DND-41 (cell line): ENCODE measurements around the gene MACROD1.

Experiments
- ATAC-seq: fragments of 200-7000 bp; cut with Tn5 transposase; 3 replicates; pipeline ENCODE4 v1.9.1; 2021; ENCODE audit warnings: low read depth; ENCODE audit not compliant: insufficient read depth
- DNase-seq: peaks from one replicate; pipeline ENCODE4 v3.0.0-alpha.2; 2020
- H2AFZ ChIP-seq: 2 replicates; pipeline ENCODE4 v1.6.0; 2012; ENCODE audit warnings: low read depth, low read length
- H3K27ac ChIP-seq: 2 replicates; pipeline ENCODE4 v1.5.1; 2012; ENCODE audit warnings: low read length, inconsistent platforms
- H3K27me3 ChIP-seq: fragments of 200-600 bp; sonication (generic); 2 replicates; pipeline ENCODE4 v1.6.0; 2012; ENCODE audit warnings: low read length, mild to moderate bottlenecking, inconsistent platforms; ENCODE audit not compliant: insufficient read depth, poor library complexity
- H3K36me3 ChIP-seq: 2 replicates; pipeline ENCODE4 v1.5.1; 2012; ENCODE audit warnings: low read length, inconsistent platforms; ENCODE audit not compliant: insufficient read depth
- H3K4me1 ChIP-seq: 2 replicates; pipeline ENCODE4 v1.5.1; 2012; ENCODE audit warnings: mild to moderate bottlenecking, low read length; ENCODE audit not compliant: insufficient read depth
- H3K4me2 ChIP-seq: 2 replicates; pipeline ENCODE4 v1.6.0; 2012; ENCODE audit warnings: mild to moderate bottlenecking, moderate library complexity, low read length, inconsistent platforms; ENCODE audit not compliant: insufficient read depth
- H3K4me3 ChIP-seq, 2 experiments: fragments of 200-600 bp in 1 of 2; shearing (Covaris generic) in 1 of 2; 2 replicates each; pipeline ENCODE4 v1.5.1; 2012 to 2016; ENCODE audit warnings: inconsistent platforms in 2 of 2, low read length in 2 of 2, mild to moderate bottlenecking in 2 of 2, low read depth in 1 of 2, moderate library complexity in 1 of 2
- H3K79me2 ChIP-seq: 2 replicates; pipeline ENCODE4 v1.6.0; 2012; ENCODE audit warnings: low read length, inconsistent platforms; ENCODE audit not compliant: insufficient read depth
- H3K9ac ChIP-seq: 2 replicates; pipeline ENCODE4 v1.6.0; 2012; ENCODE audit warnings: low read depth, mild to moderate bottlenecking, inconsistent platforms, low read length, moderate library complexity
- H3K9me3 ChIP-seq: 2 replicates; pipeline ENCODE4 v1.5.1; 2012; ENCODE audit warnings: low read length, moderate library complexity, mild to moderate bottlenecking, inconsistent platforms; ENCODE audit not compliant: insufficient read depth, severe bottlenecking
- H4K20me1 ChIP-seq: 2 replicates; pipeline ENCODE4 v1.6.0; 2012; ENCODE audit warnings: low read length; ENCODE audit not compliant: insufficient read depth
- CTCF ChIP-seq: IDR thresholded peaks from 2 replicates; pipeline ENCODE4 v1.5.1; 2012; ENCODE audit warnings: borderline replicate concordance, low read length, moderate library complexity, mild to moderate bottlenecking; ENCODE audit not compliant: poor library complexity, severe bottlenecking; ENCODE audit errors: extremely low read depth
- EZH2 ChIP-seq: IDR thresholded peaks from 3 replicates; pipeline ENCODE4 v1.6.1; 2012; ENCODE audit warnings: borderline replicate concordance, low read depth, mild to moderate bottlenecking, moderate library complexity, low read length, inconsistent platforms; ENCODE audit not compliant: severe bottlenecking

Gene MACROD1

GRCh38 chr11:64076758-64077157 is 89.2 kb downstream of the MACROD1 start:
- H3K27ac ChIP-seq = no peak overlapping the region
- no peaks in the 10 kb centered on the region for H3K79me2 ChIP-seq
- no peak for DNase-seq
- no peak overlapping the region for H3K4me3 ChIP-seq
- H4K20me1 ChIP-seq = peaks cover 25% of the 10 kb centered on the region
- no peak overlapping the region for H2AFZ ChIP-seq
- no peaks in the 10 kb centered on the region for H3K4me1 ChIP-seq
- no peaks in the 10 kb centered on the region for H3K27me3 ChIP-seq
- H3K9me3 ChIP-seq = no peaks in the 10 kb centered on the region
- no peak overlapping the region for H3K9ac ChIP-seq
- H3K36me3 ChIP-seq = no peaks in the 10 kb centered on the region
- no peak overlapping the region for H3K4me2 ChIP-seq
- no peak for ATAC-seq
- TF ChIP-seq EZH2 (no peak), CTCF (no peak)

GRCh38 chr11:64074239-64074638 is 91.7 kb downstream of the MACROD1 start:
- Histone ChIP-seq H3K9ac (no peak overlapping the region), H3K4me1 (no peaks in the 10 kb centered on the region), H3K27me3 (no peaks in the 10 kb centered on the region), H3K36me3 (no peaks in the 10 kb centered on the region), H3K4me2 (no peak overlapping the region), H4K20me1 (peaks cover 26% of the 10 kb centered on the region), H3K4me3 (no peak overlapping the region), H3K27ac (no peak overlapping the region), H2AFZ (no peak overlapping the region), H3K9me3 (no peaks in the 10 kb centered on the region), H3K79me2 (no peaks in the 10 kb centered on the region)
- DNase-seq = no peak
- TF ChIP-seq CTCF (no peak), EZH2 (no peak)
- no peak for ATAC-seq

GRCh38 chr11:64073542-64073941 is 92.4 kb downstream of the MACROD1 start:
- H4K20me1 ChIP-seq = peaks cover 29% of the 10 kb centered on the region
- no peak overlapping the region for H3K4me3 ChIP-seq
- H3K36me3 ChIP-seq = no peaks in the 10 kb centered on the region
- DNase-seq = no peak
- TF ChIP-seq CTCF = no peak
- TF ChIP-seq EZH2 = no peak
- ATAC-seq = no peak
- no peak overlapping the region for H3K27ac ChIP-seq
- H3K27me3 ChIP-seq = no peaks in the 10 kb centered on the region
- H3K9me3 ChIP-seq = no peaks in the 10 kb centered on the region
- no peak overlapping the region for H3K9ac ChIP-seq
- H3K4me2 ChIP-seq = no peak overlapping the region
- H3K79me2 ChIP-seq = no peaks in the 10 kb centered on the region
- H3K4me1 ChIP-seq = no peaks in the 10 kb centered on the region
- H2AFZ ChIP-seq = no peak overlapping the region

- Histone ChIP-seq H3K4me3 (no peak overlapping the region), H3K27me3 (no peaks in the 10 kb centered on the region), H2AFZ (no peak overlapping the region), H3K36me3 (no peaks in the 10 kb centered on the region), H3K4me1 (no peaks in the 10 kb centered on the region), H3K4me2 (no peak overlapping the region), H3K27ac (no peak overlapping the region), H3K9ac (no peak overlapping the region), H3K79me2 (no peaks in the 10 kb centered on the region), H3K9me3 (no peaks in the 10 kb centered on the region), H4K20me1 (peaks cover 28% of the 10 kb centered on the region)
- no peak for ATAC-seq
- TF ChIP-seq CTCF = no peak
- TF ChIP-seq EZH2 = no peak
- no peak for DNase-seq
These were observed 93.0 kb downstream of the MACROD1 start for GRCh38 chr11:64072871-64073270.
